ENCODE results near the gene RLN3.

DNA sequence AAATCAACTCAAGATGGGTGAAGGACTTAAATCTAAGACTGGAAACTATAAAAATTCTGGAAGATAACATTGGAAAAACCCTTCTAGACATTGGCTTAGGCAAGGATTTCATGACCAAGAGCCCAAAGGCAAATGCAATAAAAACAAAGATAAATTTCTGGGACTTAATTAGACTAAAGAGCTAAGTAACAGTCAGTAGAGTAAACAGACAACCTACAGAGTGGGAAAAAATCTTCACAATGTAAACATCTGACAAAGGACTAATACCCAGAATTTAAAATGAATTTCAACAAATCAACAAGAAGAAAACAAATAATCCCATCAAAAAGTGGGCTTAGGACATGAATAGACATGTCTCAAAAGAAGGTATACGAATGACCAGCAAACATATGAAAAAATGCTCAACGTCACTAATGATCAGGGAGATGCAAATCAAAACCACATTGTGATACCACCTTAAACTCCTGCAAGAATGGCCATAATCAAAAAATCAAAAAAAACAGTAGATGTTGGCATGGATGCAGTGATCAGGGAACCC lies 15.5 kb upstream of the RLN3 start:
- TF ChIP-seq, protein P1, sequence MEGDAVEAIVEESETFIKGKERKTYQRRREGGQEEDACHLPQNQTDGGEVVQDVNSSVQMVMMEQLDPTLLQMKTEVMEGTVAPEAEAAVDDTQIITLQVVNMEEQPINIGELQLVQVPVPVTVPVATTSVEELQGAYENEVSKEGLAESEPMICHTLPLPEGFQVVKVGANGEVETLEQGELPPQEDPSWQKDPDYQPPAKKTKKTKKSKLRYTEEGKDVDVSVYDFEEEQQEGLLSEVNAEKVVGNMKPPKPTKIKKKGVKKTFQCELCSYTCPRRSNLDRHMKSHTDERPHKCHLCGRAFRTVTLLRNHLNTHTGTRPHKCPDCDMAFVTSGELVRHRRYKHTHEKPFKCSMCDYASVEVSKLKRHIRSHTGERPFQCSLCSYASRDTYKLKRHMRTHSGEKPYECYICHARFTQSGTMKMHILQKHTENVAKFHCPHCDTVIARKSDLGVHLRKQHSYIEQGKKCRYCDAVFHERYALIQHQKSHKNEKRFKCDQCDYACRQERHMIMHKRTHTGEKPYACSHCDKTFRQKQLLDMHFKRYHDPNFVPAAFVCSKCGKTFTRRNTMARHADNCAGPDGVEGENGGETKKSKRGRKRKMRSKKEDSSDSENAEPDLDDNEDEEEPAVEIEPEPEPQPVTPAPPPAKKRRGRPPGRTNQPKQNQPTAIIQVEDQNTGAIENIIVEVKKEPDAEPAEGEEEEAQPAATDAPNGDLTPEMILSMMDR (conservative IDR thresholded peaks at IDR 0.05 in 1 of 2, IDR thresholded peaks at IDR 0.05 in 1 of 2; ENCODE audit: low read depth in 1 of 2, low read length in 2 of 2), result no peak
- TF ChIP-seq EZH2 (IDR thresholded peaks at IDR 0.05; ENCODE audit: low read length, missing control alignments), result no peak
